ENCODE measurements around the gene TTLL11.
A peak's percentile ranks its signal among the peaks of the same experiment; 100 is the strongest.

Gene TTLL11

GRCh38 chr9:121844098-121844497 is 249.0 kb downstream of the TTLL11 start:
- DNase-seq, result no peak

GRCh38 chr9:121842612-121842978 is 250.5 kb downstream of the TTLL11 start:
- DNase-seq, result no peak

- DNase-seq, result no peak
Observed at GRCh38 chr9:121841771-121842611, 251.1 kb downstream of the TTLL11 start.

GRCh38 chr9:121840838-121841760 is 252.0 kb downstream of the TTLL11 start:
- DNase-seq, result peak; percentile 45

- DNase-seq, result peak; percentile 44
Observed at GRCh38 chr9:121839726-121840500, 253.2 kb downstream of the TTLL11 start.

GRCh38 chr9:121838746-121839669 is 254.1 kb downstream of the TTLL11 start:
- no peak for DNase-seq

GRCh38 chr9:121837113-121837961 is 255.8 kb downstream of the TTLL11 start:
- DNase-seq, result no peak

GRCh38 chr9:121836366-121836885 is 256.7 kb downstream of the TTLL11 start:
- no peak for DNase-seq

GRCh38 chr9:121835587-121836365 is 257.3 kb downstream of the TTLL11 start:
- DNase-seq, result no peak

GRCh38 chr9:121833061-121833460 is 260.0 kb downstream of the TTLL11 start:
- no peak for DNase-seq

GRCh38 chr9:121831869-121832268 is 261.2 kb downstream of the TTLL11 start:
- DNase-seq, result no peak

GRCh38 chr9:121830441-121831140 is 262.5 kb downstream of the TTLL11 start:
- DNase-seq, result no peak

GRCh38 chr9:121827251-121827967 is 265.7 kb downstream of the TTLL11 start:
- no peak for DNase-seq

- DNase-seq, result no peak
Observed at GRCh38 chr9:121826711-121827110, 266.4 kb downstream of the TTLL11 start.

GRCh38 chr9:121825031-121825691 is 267.9 kb downstream of the TTLL11 start:
- no peak for DNase-seq

- DNase-seq, result no peak
Observed at GRCh38 chr9:121824651-121825030, 268.5 kb downstream of the TTLL11 start.

- DNase-seq, result no peak
Observed at GRCh38 chr9:121823451-121824169, 269.5 kb downstream of the TTLL11 start.
